Panc1 (cell line): ENCODE results near the gene GMDS.

Experiments used
- POLR2AphosphoS5 ChIP-seq: IDR thresholded peaks from 2 replicates; pipeline ENCODE4 v1.6.1; 2012; ENCODE audit warnings: mild to moderate bottlenecking, low read depth, low read length, moderate library complexity
- SIN3A ChIP-seq: IDR thresholded peaks from 2 replicates; pipeline ENCODE4 v1.6.1; 2012; ENCODE audit warnings: low read depth, mild to moderate bottlenecking, low read length, moderate library complexity, borderline replicate concordance; ENCODE audit not compliant: insufficient read depth
- TF ChIP-seq, protein P1 (sequence below): fragments of 450-650 bp; IDR thresholded peaks from 2 replicates; pipeline ENCODE4 v1.5.1; 2017; ENCODE audit warnings: mild to moderate bottlenecking

DNA sequence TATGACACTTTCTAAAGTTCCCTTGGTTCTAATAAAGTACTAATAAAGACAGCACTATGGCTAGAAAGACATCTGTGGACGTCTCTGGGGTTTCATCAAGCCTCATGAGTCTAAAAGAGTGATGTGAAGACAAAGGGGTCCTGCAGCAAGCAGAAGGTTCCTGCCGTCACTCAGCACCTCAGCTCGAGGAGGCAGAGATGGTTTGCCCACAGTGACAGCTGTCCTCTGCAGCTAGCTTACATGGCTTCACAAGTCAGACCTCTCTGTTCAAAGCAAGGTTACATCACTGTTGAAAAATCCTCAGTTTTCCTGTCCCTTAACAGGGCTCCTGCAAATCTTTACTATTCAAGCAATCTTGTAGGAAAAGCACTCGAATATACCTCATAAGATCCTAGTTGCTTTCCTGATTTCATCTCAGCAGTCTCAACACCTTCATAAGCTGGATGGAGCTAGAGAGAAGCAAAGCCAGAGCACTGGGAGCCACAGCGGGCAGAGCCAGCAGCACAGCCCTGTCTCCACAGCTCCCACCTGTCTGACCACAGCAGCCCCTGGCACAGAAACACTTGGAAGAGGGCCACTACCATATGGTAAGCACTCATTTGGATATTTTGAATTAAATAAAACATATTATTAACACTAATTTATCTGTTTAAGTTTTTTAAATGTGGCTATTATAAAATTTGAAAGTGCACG is 202.3 kb downstream of the GMDS start:
- TF ChIP-seq POLR2AphosphoS5, result no peak
- TF ChIP-seq SIN3A, result no peak
- TF ChIP-seq, protein P1, sequence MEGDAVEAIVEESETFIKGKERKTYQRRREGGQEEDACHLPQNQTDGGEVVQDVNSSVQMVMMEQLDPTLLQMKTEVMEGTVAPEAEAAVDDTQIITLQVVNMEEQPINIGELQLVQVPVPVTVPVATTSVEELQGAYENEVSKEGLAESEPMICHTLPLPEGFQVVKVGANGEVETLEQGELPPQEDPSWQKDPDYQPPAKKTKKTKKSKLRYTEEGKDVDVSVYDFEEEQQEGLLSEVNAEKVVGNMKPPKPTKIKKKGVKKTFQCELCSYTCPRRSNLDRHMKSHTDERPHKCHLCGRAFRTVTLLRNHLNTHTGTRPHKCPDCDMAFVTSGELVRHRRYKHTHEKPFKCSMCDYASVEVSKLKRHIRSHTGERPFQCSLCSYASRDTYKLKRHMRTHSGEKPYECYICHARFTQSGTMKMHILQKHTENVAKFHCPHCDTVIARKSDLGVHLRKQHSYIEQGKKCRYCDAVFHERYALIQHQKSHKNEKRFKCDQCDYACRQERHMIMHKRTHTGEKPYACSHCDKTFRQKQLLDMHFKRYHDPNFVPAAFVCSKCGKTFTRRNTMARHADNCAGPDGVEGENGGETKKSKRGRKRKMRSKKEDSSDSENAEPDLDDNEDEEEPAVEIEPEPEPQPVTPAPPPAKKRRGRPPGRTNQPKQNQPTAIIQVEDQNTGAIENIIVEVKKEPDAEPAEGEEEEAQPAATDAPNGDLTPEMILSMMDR, result no peak
